ENCODE measurements around the gene VPS37C. TPM values are rescaled to one million over a fixed set of nuclear protein-coding genes. Genes with fewer than 3 reads are reported as not detected.

VPS37C gene
- total RNA-seq, 1 donor from 2014 or later, result 23.1 TPM

- ATAC-seq (no peak), DNase-seq (ENCODE audit: low spot score) (no peak)
- intact Hi-C loops (cut with DNase I), result no loop called here
Measured at GRCh38 chr11:61144511-61145179, 16.6 kb downstream of the VPS37C start.

- intact Hi-C loops (cut with DNase I), result no loop called here
- no peak for DNase-seq (ENCODE audit: low spot score)
- no peak for ATAC-seq
Measured at GRCh38 chr11:61142424-61142823, 18.8 kb downstream of the VPS37C start.

GRCh38 chr11:61141601-61142028, 19.6 kb downstream of the VPS37C start:
- ATAC-seq (peak; percentile 13), DNase-seq (ENCODE audit: low spot score) (peak; percentile 59)
- intact Hi-C loops (cut with DNase I), result no loop called here

- intact Hi-C loops (cut with DNase I), result no loop called here
- no peak for ATAC-seq
- DNase-seq (ENCODE audit: low spot score), result no peak
Measured at GRCh38 chr11:61140416-61140815, 20.8 kb downstream of the VPS37C start.

- intact Hi-C loops (cut with DNase I), result no loop called here
- DNase-seq (ENCODE audit: low spot score), result no peak
- peak; percentile 12 for ATAC-seq
Measured at GRCh38 chr11:61139387-61139786, 21.8 kb downstream of the VPS37C start.

GRCh38 chr11:61138935-61139334, 22.3 kb downstream of the VPS37C start:
- ATAC-seq, result peak; percentile 38
- intact Hi-C loops (cut with DNase I), result no loop called here
- DNase-seq (ENCODE audit: low spot score), result no peak

- ATAC-seq (no peak), DNase-seq (ENCODE audit: low spot score) (no peak)
- intact Hi-C loops (cut with DNase I), result no loop called here
Measured at GRCh38 chr11:61134801-61135257, 26.4 kb downstream of the VPS37C start.

- intact Hi-C loops (cut with DNase I), result no loop called here
- no peak for ATAC-seq
- no peak for DNase-seq (ENCODE audit: low spot score)
Measured at GRCh38 chr11:61133956-61134662, 27.1 kb downstream of the VPS37C start.

- intact Hi-C loops (cut with DNase I), result no loop called here
- no peak for DNase-seq (ENCODE audit: low spot score)
- ATAC-seq, result no peak
Measured at GRCh38 chr11:61133145-61133544, 28.1 kb downstream of the VPS37C start.

GRCh38 chr11:61132646-61133045, 28.6 kb downstream of the VPS37C start:
- DNase-seq (ENCODE audit: low spot score), result no peak
- ATAC-seq, result no peak
- intact Hi-C loops (cut with DNase I), result no loop called here

GRCh38 chr11:61131998-61132555, 29.1 kb downstream of the VPS37C start:
- intact Hi-C loops (cut with DNase I), result no loop called here
- DNase-seq (ENCODE audit: low spot score) (no peak), ATAC-seq (no peak)

- DNase-seq (ENCODE audit: low spot score) (no peak), ATAC-seq (no peak)
- intact Hi-C loops (cut with DNase I), result no loop called here
Measured at GRCh38 chr11:61131586-61131985, 29.6 kb downstream of the VPS37C start.

GRCh38 chr11:61131186-61131585, 30.0 kb downstream of the VPS37C start:
- ATAC-seq (no peak), DNase-seq (ENCODE audit: low spot score) (no peak)
- intact Hi-C loops (cut with DNase I), result no loop called here

GRCh38 chr11:61129639-61130523, 31.3 kb downstream of the VPS37C start:
- peak; percentile 92 for DNase-seq (ENCODE audit: low spot score)
- ATAC-seq, result peak; percentile 88
- intact Hi-C loops (cut with DNase I), result no loop called here

- no peak for ATAC-seq
- intact Hi-C loops (cut with DNase I), result no loop called here
- no peak for DNase-seq (ENCODE audit: low spot score)
Measured at GRCh38 chr11:61128947-61129638, 32.1 kb downstream of the VPS37C start.

- no peak for ATAC-seq
- DNase-seq (ENCODE audit: low spot score), result no peak
- intact Hi-C loops (cut with DNase I), result no loop called here
Measured at GRCh38 chr11:61127991-61128390, 33.2 kb downstream of the VPS37C start.

GRCh38 chr11:61126256-61126655, 35.0 kb downstream of the VPS37C start:
- intact Hi-C loops (cut with DNase I), result no loop called here
- ATAC-seq (peak; percentile 61), DNase-seq (ENCODE audit: low spot score) (no peak)

GRCh38 chr11:61125310-61125684, 35.9 kb downstream of the VPS37C start:
- intact Hi-C loops (cut with DNase I), result no loop called here
- no peak for DNase-seq (ENCODE audit: low spot score)
- no peak for ATAC-seq
